GM12873 (cell line): Measurements from ENCODE around the gene PLAGL1.

Source experiments
- CTCF ChIP-seq: IDR thresholded peaks from 2 replicates; pipeline ENCODE4 v1.5.1; 2012; ENCODE audit warnings: low read depth, mild to moderate bottlenecking, moderate library complexity, low read length, control low read depth; ENCODE audit not compliant: insufficient read depth; ENCODE audit errors: missing control alignments

Gene PLAGL1

GRCh38 chr6:144008120-144008811 is at the start of gene PLAGL1:
TSS of gene PLAGL1 (minus strand) at chr6:144008259. CDS start at chr6:143948136, 60,123 bp downstream.
- TF ChIP-seq CTCF: no peak

- no peak for TF ChIP-seq CTCF
Observed at GRCh38 chr6:144055121-144055931, 47.3 kb upstream of the PLAGL1 start.

GRCh38 chr6:144053601-144054000 is 45.5 kb upstream of the PLAGL1 start:
- TF ChIP-seq CTCF: no peak

GRCh38 chr6:144052488-144052887 is 44.4 kb upstream of the PLAGL1 start:
- TF ChIP-seq CTCF: no peak

GRCh38 chr6:144049386-144049785 is 41.3 kb upstream of the PLAGL1 start:
- no peak for TF ChIP-seq CTCF

GRCh38 chr6:144047688-144048087 is 39.6 kb upstream of the PLAGL1 start:
- no peak for TF ChIP-seq CTCF

GRCh38 chr6:144036835-144037195 is 28.8 kb upstream of the PLAGL1 start:
- TF ChIP-seq CTCF: no peak
